Panc1 (cell line): ENCODE data around the gene KCNG2. TPM values are rescaled to one million over a fixed set of nuclear protein-coding genes. Genes with fewer than 3 reads are reported as not detected.

ENCODE experiments used
- ATAC-seq: fragments of 200-7000 bp; cut with Tn5 transposase; 2 replicates; pipeline ENCODE4 v1.9.1; 2020; ENCODE audit warnings: mild to moderate bottlenecking, moderate library complexity
- BruUV-seq: library from RNA; stranded (reverse); fragments of 400-500 nt; replicated peaks from 2 replicates; lab custom pipeline; 2021; lab: Mats Ljungman, UMichigan
- CTCF ChIA-PET: fragments of 300-600 bp; sonication (Branson Sonifier 250); formaldehyde crosslinking; loops from one replicate; lab custom pipeline; 2022; ENCODE audit warnings: antibody characterized with exemption; lab: Charles Lee
- POLR2A ChIA-PET: fragments of 300-600 bp; sonication (Branson Sonifier 250); formaldehyde crosslinking; loops from one replicate; lab custom pipeline; 2022; ENCODE audit warnings: antibody characterized with exemption; lab: Charles Lee
- DNase-seq: peaks from one replicate; pipeline ENCODE4 v3.0.0-alpha.2; 2010; ENCODE audit warnings: low read depth, low spot score
- H3K27ac ChIP-seq: 2 replicates; pipeline ENCODE4 v1.5.1; 2011; ENCODE audit warnings: mild to moderate bottlenecking, low read length, inconsistent platforms
- H3K27me3 ChIP-seq: fragments of 200-500 bp; sonication (Bioruptor generic); 2 replicates; pipeline ENCODE4 v1.6.0; 2014; ENCODE audit warnings: low read length, inconsistent platforms; ENCODE audit not compliant: control insufficient read depth, insufficient read depth
- H3K36me3 ChIP-seq: fragments of 200-500 bp; sonication (Bioruptor generic); 2 replicates; pipeline ENCODE4 v1.5.1; 2014; ENCODE audit warnings: inconsistent platforms, mild to moderate bottlenecking, low read length, moderate library complexity; ENCODE audit not compliant: control insufficient read depth, insufficient read depth
- H3K4me1 ChIP-seq: 2 replicates; pipeline ENCODE4 v1.5.1; 2011; ENCODE audit warnings: inconsistent platforms, mild to moderate bottlenecking, low read length, moderate library complexity; ENCODE audit not compliant: control insufficient read depth, insufficient read depth
- H3K4me3 ChIP-seq, 2 experiments: 2 replicates each; pipeline ENCODE4 v1.5.1; 2011 to 2012; ENCODE audit warnings: low read depth in 2 of 2, low read length in 2 of 2, mild to moderate bottlenecking in 2 of 2, inconsistent platforms in 1 of 2, moderate library complexity in 1 of 2
- H3K9me3 ChIP-seq: fragments of 200-500 bp; sonication (Bioruptor generic); 2 replicates; pipeline ENCODE4 v1.5.1; 2014; ENCODE audit warnings: low read depth, mild to moderate bottlenecking, inconsistent platforms, low read length, moderate library complexity; ENCODE audit not compliant: control insufficient read depth, insufficient read depth
- CTCF ChIP-seq: fragments of 450-650 bp; IDR thresholded peaks from 2 replicates; pipeline ENCODE4 v1.5.1; 2017; ENCODE audit warnings: mild to moderate bottlenecking
- POLR2AphosphoS5 ChIP-seq: IDR thresholded peaks from 2 replicates; pipeline ENCODE4 v1.6.1; 2012; ENCODE audit warnings: mild to moderate bottlenecking, low read depth, low read length, moderate library complexity
- REST ChIP-seq, 2 experiments: IDR thresholded peaks; 2 replicates each; pipeline ENCODE4 v1.6.1; 2011 to 2012; ENCODE audit warnings: low read depth in 2 of 2, control low read depth in 1 of 2, low read length in 1 of 2, mild to moderate bottlenecking in 1 of 2, moderate library complexity in 1 of 2; ENCODE audit not compliant: insufficient read depth in 1 of 2
- SIN3A ChIP-seq: IDR thresholded peaks from 2 replicates; pipeline ENCODE4 v1.6.1; 2012; ENCODE audit warnings: low read depth, mild to moderate bottlenecking, low read length, moderate library complexity, borderline replicate concordance; ENCODE audit not compliant: insufficient read depth
- TCF7L2 ChIP-seq: IDR thresholded peaks from 2 replicates; pipeline ENCODE4 v1.6.1; 2011; ENCODE audit warnings: mild to moderate bottlenecking, low read depth, low read length, inconsistent platforms
- in situ Hi-C: cut with HindIII; loops from 2 replicates; pipeline ENCODE4 v1.10.0; 2016; ENCODE audit warnings: low sequenced_read_pairs, low pct_unique_long_range_greater_than_20kb
- intact Hi-C: fragments of 100-400 bp; cut with micrococcal nuclease; formaldehyde crosslinking; loops from one replicate; pipeline ENCODE4 v1.10.0; 2022; ENCODE audit not compliant: unreplicated experiment
- total RNA-seq: library from RNA; stranded (reverse); gene quantifications from one replicate; pipeline ENCODE4 v1.2.1, GENCODE V29; 2021; ENCODE audit not compliant: unreplicated experiment

KCNG2 gene
- total RNA-seq, 1 experiment from 2014 or later: not detected

- no peak overlapping the region for H3K4me3 ChIP-seq
- no peak overlapping the region for H3K27ac ChIP-seq
- in situ Hi-C loops (no loop called here), intact Hi-C loops (no loop called here)
- H3K4me1 ChIP-seq: peaks cover 3% of the 10 kb centered on the region; the same call in 1 of the 2 replicates
- TF ChIP-seq POLR2AphosphoS5: no peak
- TF ChIP-seq CTCF: no peak
- TF ChIP-seq REST (IDR thresholded peaks at IDR 0.05; ENCODE audit: insufficient read depth in 1 of 2, low read depth in 2 of 2, low read length in 1 of 2): no peak
- no peak for TF ChIP-seq SIN3A
- no peak for TF ChIP-seq TCF7L2
- no peak for ATAC-seq
- H3K27me3 ChIP-seq: peaks cover 16% of the 10 kb centered on the region
- DNase-seq: no peak
- no peaks in the 10 kb centered on the region for H3K9me3 ChIP-seq
- ChIA-PET POLR2A (no interaction called here), CTCF (no interaction called here)
- no TSS peak for BruUV-seq
- no peaks in the 10 kb centered on the region for H3K36me3 ChIP-seq
Measured at GRCh38 chr18:79796016-79796415, 1.7 kb upstream of the KCNG2 start.

- H3K27me3 ChIP-seq: peaks cover 12% of the 10 kb centered on the region; the same call in 1 of the 2 replicates
- ChIA-PET POLR2A (no interaction called here), CTCF (no interaction called here)
- H3K4me3 ChIP-seq: no peak overlapping the region
- DNase-seq (no peak), ATAC-seq (peak; percentile 27)
- no peaks in the 10 kb centered on the region for H3K36me3 ChIP-seq
- no peak overlapping the region for H3K27ac ChIP-seq
- in situ Hi-C loops (no loop called here), intact Hi-C loops (no loop called here)
- BruUV-seq: no TSS peak
- H3K9me3 ChIP-seq: no peaks in the 10 kb centered on the region
- TF ChIP-seq CTCF: no peak
- no peak for TF ChIP-seq POLR2AphosphoS5
- no peak for TF ChIP-seq TCF7L2
- no peak for TF ChIP-seq REST (IDR thresholded peaks at IDR 0.05; ENCODE audit: insufficient read depth in 1 of 2, low read depth in 2 of 2, low read length in 1 of 2)
- TF ChIP-seq SIN3A: no peak
- peaks cover 3% of the 10 kb centered on the region; the same call in 1 of the 2 replicates for H3K4me1 ChIP-seq
Measured at GRCh38 chr18:79796531-79797405, 970 bp upstream of the KCNG2 start.
